Measurements from ENCODE around the gene KLF2.

Gene KLF2

DNA sequence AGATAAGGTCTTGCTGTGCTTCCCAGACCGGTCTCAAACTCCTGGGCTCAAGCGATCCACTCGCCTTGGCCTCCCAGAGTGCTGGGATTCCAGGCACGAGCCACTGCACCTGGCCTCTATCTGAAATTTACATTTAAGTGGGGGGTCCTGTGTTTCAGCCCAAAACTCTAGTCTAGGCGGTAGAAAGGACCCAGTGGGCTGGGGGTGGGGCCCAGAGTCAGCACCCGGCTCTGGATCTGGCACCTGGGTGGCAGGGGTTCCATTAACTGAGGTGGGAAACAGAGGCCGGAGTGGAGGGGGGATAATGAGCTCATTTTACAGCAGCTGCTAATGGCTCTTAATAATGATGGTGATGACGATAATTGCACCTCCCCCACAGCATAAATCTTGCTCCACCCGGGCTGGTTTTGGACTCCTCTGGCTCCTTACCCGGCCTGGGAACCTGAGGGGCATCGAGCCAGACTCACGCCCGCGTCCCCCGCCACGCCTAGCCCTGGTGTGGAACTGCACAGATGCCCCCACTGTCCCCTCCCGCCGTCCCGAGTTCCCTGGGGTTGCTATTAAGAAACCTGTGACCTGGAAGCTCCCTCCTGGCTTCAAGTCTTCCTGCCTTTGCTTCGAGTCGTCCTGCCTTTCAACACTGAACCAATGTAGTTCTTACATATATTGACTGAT is 17.8 kb upstream of the KLF2 start:
- DNase-seq (ENCODE audit: low read depth): no peak

DNA sequence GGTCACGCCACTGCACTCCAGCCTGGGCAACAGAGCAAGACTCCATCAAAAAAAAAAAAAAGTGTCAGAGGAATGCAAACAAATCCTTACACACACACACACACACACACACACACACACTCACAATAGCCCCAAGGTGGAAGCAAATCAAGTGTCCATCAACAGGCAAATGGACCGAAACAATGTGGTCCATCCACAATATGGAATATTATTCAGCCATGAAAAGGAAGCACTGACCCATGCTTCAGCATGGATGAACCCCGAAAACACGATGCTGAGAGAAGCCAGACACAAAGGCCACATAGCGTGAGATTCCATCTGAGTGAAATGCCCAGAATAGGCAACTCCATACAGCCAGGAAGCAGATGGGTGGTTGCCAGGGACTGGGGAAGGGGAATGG is 16.5 kb upstream of the KLF2 start:
- no peak for DNase-seq (ENCODE audit: low read depth)

DNA sequence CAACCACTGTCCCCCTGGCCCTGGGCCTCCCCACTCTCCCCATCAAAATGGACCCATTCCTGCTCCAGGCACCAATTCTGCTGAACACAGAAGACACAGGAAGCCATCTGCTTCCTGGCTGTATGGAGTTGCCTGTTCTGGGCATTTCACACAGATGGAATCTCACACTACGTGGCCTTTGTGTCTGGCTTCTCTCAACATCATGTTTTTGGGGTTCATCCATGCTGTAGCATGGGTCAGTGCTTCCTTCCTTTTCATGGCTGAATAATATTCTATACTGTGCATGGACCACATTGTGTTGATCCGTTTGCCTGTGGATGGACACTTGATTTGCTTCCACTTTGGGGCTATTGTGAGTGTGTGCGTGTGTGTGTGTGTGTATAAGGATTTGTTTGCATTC is 15.0 kb upstream of the KLF2 start:
- no peak for DNase-seq (ENCODE audit: low read depth)

DNA sequence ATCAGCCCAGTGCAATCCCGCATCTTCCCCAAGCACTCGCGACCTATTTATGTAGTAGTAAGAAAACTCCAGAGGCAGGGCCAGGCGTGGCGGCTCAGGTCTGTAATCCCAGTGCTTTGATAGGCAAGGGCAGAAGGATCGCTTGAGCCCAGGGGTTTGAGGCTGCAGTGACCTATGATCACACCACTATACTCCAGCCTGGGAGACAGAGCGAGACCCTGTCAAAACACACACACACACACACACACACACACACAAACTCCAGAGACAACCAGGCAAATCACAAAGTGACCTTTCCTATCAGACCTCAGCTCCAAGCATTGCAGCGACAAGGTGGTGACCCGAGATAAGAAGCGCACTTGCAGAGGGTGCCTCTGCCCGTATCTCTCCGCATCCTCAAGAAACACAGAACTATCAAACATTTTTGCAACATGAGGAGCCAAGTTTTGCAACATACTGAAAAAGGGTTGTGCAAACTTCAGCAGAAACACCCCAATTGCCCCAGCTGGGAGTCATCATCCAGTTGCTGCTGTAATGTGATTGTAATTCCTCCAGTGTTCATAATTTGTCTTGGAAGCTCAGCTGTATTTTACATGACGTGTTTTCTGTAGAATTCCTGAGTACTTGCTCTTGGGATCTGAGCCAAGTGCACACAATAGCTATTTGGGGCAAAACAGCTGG is 8.7 kb upstream of the KLF2 start:
- DNase-seq (ENCODE audit: low read depth): peak; percentile 99

DNA sequence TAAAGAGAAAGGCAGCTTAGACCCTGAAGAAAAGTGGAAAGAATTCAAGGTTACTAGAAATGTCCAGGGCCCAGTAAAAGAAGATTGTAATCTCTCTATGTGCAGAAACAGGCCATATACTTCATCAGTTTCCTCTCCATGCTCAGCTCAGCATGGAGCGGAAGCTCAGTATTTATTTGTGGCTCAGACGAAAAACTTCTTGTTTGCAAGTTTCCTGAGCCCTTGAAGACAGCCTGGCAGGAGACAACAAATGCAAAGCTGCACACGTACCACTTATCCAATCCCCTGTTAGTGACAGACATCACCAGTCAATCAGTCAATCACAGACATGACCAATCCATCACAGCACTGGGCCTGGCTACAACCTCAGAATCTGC is 8.1 kb upstream of the KLF2 start:
- DNase-seq (ENCODE audit: low read depth): no peak

DNA sequence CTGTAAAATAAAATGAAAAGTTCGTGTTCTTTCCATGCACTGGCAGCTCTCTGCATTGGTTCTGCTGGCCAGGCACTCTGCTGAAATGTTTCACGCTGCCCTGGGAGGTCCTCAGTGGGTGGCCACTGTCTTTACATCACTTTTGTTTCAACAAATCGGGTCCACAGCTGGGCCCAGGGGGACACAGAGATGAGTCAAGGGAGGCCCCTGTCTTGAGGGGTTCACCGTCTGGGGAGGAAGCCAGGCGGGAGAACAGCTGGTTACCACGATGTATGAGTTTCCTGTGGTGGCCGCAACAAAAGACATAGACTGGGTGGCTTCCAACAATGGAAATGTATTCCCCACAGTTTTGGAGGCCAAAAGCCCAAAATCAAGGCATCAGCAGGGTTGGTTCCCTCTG is 5.1 kb upstream of the KLF2 start:
- DNase-seq (ENCODE audit: low read depth): no peak

DNA sequence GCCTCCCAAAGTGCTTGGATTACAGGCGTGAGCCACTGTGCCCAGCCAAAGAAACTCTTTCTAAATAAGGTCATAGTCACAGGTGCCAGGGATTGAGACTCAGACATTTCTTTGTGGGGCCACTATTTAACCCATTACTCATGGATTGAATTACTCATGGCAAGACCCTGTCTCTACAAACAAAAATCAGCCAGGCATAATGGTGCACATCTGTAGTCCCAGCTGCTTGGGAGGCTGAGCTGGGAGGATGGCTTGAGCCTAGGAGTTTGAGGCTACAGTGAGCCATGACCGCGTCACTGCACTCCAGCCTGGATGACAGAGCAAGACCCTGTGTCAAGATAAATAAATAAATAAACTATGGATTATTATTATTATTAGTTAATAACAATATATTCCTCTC is 3.6 kb upstream of the KLF2 start:
- no peak for DNase-seq (ENCODE audit: low read depth)

DNA sequence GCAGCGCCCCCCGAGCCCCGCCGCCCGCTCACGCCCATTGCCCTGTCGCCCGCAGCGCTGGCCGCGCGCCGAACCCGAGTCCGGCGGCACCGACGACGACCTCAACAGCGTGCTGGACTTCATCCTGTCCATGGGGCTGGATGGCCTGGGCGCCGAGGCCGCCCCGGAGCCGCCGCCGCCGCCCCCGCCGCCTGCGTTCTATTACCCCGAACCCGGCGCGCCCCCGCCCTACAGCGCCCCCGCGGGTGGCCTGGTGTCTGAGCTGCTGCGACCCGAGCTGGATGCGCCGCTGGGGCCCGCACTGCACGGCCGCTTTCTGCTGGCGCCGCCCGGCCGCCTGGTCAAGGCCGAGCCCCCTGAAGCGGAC is 518 bp downstream of the KLF2 start:
- peak; percentile 40 for DNase-seq (ENCODE audit: low read depth)

DNA sequence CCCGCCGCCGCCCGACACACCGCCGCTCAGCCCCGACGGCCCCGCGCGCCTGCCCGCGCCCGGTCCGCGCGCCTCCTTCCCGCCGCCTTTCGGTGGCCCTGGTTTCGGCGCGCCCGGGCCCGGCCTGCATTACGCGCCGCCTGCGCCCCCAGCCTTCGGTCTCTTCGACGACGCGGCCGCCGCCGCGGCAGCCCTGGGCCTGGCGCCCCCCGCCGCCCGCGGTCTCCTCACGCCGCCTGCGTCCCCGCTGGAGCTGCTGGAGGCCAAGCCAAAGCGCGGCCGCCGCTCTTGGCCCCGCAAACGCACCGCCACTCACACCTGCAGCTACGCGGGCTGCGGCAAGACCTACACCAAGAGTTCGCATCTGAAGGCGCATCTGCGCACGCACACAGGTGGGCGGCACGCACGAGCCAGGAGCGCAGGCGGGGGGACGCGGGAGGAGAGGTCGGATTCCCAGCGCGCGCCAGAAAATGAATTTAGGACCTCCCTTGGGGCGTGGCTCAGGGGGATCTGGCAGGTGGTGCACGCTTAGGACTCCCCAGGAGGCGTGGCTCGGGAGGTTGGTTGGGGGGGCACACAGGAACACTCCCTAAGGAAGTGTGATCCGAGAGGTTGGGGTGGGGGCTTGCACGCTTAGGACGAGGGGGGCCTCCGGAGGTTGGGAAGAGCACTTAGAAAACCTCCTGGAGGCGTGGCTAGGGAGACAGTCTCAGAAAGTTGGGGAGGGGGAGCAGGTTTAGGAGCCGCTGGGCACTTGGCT is 1.2 kb downstream of the KLF2 start:
- DNase-seq (ENCODE audit: low read depth): peak; percentile 44

DNA sequence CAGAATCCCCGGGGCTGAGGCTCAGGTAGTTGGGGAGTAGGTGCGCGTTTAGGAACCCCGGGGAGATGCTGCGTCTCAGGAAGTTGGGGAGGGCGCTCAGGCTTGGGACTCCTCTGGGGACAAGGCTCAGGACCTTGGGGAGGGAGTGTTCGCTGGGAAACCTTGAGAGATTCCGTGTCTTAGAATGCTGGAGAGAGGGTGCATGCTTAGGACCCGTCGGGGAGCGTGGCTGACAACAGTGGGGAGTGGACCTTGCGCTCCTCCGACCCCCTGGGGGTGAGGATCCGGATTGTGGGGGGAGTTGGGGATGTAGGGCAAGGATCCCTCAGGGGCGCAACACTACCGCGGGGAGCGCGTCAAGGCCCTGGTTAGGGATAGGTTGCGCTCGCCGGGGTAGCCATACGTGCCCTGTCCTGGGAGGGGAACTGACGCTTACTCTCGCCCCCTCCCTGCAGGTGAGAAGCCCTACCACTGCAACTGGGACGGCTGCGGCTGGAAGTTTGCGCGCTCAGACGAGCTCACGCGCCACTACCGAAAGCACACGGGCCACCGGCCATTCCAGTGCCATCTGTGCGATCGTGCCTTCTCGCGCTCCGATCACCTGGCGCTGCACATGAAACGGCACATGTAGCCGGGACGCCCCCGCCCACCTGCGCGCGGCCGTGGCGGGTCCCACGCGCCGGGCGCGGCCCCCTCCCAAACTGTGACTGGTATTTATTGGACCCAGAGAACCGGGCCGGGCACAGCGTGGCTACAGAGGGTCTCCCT is 2.0 kb downstream of the KLF2 start:
- DNase-seq (ENCODE audit: low read depth): peak; percentile 23

DNA sequence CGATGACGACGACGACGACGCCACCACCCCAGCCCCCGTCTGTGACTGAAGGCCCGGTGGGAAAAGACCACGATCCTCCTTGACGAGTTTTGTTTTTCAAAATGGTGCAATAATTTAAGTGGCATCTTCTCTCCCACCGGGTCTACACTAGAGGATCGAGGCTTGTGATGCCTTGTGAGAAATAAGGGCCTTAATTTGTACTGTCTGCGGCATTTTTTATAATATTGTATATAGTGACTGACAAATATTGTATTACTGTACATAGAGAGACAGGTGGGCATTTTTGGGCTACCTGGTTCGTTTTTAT is 2.5 kb downstream of the KLF2 start:
- no peak for DNase-seq (ENCODE audit: low read depth)

DNA sequence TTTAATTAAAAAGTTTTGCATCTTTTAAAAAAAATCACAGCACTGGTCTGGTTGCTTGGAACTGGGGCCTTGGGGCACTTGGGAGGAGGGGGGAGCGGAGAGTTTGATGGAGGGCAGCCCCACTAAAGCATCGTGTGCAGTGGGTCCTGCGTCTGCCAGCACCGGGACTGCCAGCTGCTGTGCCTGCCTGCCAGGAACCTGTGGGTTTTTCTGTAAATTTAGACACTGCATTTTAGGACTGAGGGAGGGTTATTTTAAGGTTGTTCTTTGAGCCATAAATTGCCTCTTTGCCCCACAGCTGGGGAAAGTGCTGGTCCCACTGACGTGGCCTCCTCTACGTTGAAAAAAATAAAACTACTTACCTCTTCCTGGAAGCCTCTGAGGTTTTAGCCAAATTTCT is 2.9 kb downstream of the KLF2 start:
- no peak for DNase-seq (ENCODE audit: low read depth)

DNA sequence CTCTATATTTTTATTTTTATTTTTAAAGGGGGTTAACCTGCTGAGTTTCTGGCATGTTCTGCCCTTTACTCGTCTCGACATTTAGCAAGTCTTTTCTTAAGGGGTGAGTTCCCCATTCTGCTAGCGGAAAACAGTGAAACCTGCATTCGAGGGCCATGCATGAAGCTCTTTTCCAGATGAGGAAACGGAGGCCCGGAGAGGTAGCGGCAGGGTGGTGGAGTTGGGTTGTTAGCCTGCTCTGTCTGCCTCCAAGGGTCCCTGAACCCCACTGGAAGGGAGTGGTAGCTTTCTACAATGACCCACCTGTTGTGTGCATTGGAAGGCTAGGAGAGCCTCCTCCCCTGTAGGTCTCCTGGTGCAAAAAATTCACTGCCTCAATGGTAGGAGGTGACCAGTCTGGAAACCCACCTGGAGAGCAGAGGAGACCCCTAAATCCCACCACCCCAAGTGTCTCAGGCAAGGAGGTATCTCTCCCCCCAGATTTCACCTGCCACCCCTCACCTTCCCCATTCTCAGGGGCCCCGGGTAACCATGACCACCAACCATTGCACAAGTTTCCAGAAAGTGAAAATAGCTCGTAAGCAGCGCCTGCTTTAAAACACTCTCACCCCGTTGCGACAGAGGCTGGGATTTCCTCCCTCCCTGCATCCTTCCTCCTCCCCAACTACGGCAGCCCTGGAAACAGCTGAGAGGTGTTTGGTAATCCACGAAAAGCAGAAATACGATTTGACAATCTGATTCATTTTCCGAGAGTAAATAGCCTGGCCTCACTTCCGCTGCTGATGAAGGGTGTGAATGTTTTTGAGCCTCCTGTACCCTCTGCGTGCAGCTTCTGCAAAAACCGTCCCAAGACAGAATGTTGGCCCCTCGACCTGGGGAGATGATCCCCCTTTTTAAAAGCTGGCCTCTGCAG is 3.5 kb downstream of the KLF2 start:
- DNase-seq (ENCODE audit: low read depth): peak; percentile 73

DNA sequence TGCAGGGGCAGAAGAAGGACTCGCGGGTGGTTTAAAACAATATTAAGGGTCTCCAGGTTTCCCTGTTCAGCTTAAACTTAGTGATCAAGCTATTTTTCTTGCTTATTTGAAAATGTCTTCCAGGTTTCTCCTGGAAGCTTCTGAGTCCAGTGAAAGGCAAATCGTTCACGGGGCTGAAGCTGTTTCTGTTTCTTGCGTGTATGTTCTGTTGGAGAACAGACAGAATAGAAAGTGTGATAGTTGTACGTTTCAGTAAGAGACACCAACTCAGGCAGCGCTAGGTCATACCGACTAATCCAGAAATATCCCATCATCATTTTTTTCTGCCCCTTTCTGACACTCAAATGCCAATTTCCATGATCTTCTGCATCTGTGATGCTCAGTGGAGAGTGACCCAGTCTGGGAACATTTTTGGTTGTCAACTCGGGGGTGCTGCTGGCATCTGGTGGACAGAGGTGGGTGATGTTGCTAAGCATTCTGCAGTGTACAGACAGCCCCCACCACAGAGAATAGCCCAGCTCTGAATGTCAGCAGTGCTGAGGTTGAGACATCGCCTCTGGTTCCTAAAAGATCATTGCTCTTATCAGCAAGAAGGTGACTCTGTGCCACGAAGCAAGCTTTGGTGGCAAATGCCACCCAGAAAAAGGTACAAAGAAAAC is 4.3 kb downstream of the KLF2 start:
- peak; percentile 34 for DNase-seq (ENCODE audit: low read depth)

DNA sequence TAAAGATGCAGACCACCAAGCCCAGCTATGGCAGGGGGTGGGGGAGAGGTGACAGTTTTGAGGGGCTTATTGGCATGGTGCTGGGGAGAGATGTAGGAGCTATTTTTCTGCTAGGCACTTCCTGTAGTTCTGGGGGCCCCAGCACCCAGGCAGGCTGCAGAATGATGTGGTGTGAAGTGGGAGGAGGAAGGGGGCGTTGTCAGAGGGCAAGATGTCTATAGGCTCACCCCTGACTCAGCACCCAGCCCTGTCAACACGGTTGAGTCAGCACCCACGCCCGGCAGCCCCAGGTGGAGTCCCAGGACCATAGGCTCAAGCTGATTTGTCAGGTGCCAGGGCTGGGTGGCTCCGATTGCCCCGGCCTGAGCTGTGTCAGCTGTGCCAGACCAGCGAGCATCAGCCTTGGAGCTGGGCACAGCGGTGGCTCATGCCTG is 5.8 kb downstream of the KLF2 start:
- DNase-seq (ENCODE audit: low read depth): peak; percentile 86

DNA sequence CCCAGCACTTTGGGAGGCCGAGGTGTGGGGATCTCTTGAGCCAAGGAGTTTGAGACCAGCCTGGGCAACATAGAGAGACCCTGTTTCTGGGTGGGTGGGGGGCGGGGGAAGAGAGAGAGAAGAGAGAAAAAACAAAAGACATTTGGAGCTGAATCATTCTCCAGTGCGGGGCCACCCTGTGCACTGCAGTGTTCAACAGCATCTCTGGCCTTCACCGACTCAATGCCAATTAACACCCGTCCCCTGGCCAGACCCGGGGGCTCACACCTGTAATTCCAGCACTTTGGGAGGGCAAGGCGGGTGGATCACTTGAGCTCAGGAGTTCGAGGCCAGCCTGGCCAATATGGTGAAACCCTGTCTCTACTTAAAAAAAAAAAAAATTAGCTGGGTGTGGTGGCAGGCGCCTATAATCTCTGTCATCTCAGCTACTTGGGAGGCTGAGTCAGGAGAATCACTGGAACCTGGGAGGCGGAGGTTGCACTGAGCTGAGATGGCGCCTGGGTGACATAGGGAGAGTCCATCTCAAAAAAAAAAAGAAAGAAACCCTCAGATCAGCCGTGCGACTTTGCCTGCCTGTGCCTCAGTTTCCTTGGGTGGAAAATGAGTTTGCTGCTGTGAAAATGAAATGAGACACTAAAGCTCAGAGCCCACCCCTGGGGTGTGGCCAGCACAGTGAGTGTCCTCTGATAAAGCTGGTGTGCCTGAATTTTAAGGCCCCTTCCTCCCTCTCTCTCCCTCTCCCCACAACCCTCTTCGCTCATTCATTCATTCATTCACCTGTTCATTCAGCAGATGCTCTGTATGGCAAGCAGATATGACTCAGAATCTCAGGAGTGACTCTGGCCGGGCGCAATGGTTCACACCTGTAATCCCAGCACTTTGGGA is 6.4 kb downstream of the KLF2 start:
- DNase-seq (ENCODE audit: low read depth): peak; percentile 39

DNA sequence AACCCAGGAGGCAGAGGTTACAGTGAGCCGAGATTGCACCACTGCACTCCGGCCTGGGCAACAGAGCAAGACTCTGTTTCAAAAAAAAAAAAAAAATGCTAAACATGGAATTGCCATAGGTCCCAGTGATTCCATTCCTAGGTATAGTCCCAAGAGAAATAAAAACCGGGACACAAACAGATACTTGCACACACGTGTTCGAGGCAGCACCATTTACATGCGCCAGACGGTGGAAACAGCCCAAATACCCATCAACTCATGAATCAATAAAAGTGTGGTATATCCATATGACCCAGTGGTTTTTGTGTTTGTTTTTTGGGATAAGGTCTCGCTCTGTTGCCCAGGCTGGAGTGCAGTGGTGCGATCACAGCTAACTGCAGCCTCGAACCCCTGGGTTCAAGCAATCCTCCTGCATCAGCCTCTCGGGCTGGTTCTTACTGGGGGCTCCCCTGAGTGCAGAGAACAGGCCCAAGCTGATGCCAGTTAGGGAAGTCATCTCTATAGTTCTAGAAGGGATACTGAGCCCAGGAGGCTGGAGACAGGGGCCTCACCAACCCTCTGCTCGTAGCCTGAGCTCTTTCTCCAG is 8.5 kb downstream of the KLF2 start:
- DNase-seq (ENCODE audit: low read depth): no peak

DNA sequence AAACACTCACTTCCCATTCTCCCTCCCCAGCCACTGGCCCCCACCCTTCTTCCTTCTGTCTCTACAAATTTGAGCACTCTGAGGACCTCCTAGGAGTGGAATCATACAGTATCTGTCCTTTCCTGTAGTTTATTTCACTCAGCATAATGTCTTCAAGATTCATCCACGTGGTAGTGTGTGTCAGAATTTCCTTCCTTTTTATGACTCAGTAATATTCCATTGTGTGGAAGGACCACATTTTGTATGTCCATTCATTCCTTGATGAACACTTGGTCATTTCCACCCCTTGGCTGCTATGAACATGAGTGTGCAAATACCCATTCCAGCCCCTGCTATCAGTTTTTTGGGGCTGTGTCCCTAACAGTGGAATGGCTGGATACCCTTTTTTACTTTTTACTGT is 9.8 kb downstream of the KLF2 start:
- DNase-seq (ENCODE audit: low read depth): no peak

DNA sequence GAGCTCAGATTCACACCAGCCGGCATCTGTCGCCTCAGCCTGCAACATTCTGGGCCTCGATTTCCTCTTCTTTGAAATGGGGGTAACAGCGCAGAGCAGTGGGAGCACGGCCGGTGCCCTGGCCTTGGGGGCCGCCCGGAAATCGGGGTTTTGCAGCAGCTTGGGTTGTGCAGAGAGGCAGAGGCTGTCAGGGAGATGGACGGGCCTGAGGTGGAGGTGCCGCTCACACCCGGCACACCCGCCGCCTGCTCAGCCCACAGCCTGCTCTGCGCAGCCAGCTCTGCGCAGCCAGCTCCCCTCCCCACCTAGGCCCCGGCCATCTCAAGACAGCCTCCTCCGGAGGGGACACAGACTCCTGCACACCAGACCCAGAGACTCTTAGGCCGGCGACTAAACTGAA is 10.6 kb downstream of the KLF2 start:
- DNase-seq (ENCODE audit: low read depth): no peak

DNA sequence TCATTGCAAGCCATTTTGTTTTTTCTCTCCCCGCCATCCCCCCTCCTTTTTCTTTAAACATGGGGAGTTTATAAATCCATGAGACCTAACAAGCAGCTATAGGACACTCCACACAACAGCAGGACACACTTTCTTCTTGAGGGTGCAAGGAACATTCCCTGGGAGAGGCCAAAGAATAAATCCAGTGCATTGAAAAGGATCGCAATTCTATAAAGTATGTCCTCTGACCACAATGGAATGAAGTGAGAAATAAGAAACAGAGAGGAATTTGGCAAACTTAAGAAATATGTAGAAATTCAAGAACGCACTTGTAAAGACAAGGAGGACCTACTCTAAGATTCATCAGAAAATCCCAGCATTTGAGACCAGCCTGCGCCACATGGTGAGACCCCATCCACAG is 11.9 kb downstream of the KLF2 start:
- peak; percentile 81 for DNase-seq (ENCODE audit: low read depth)

Data from EH (cell line).